Uterus (tissue), 4 donors: ENCODE measurements around the gene AZU1. TPM values are rescaled to one million over a fixed set of nuclear protein-coding genes. Genes with fewer than 3 reads are reported as not detected.

Experiments used
- DNase-seq, 2 donors: peaks; one replicate each; pipeline ENCODE4 v3.0.0-alpha.2; 2019 to 2020
- H3K27ac ChIP-seq, 2 donors: fragments of 200-600 bp; sonication (generic); 1 replicate in 1 of 2; 2 replicates in 1 of 2; pipeline ENCODE4 v1.5.1; 2016 to 2018
- H3K27me3 ChIP-seq, 2 donors: fragments of 200-600 bp; sonication (generic); one replicate each; pipeline ENCODE4 v1.5.1; 2018 to 2019; ENCODE audit warnings: control low read depth in 1 of 2
- H3K36me3 ChIP-seq, 2 donors: fragments of 200-600 bp; sonication (generic); one replicate each; pipeline ENCODE4 v1.5.1; 2019; ENCODE audit warnings: control low read depth in 1 of 2
- H3K4me1 ChIP-seq, 2 donors: fragments of 200-600 bp; sonication (generic); one replicate each; pipeline ENCODE4 v1.5.1; 2018 to 2019; ENCODE audit warnings: control low read depth in 1 of 2
- H3K4me3 ChIP-seq, 2 donors: fragments of 200-600 bp; sonication (generic); 1 replicate in 1 of 2; 2 replicates in 1 of 2; pipeline ENCODE4 v1.5.1; 2018 to 2019; ENCODE audit warnings: mild to moderate bottlenecking in 1 of 2
- H3K9me3 ChIP-seq, 2 donors: fragments of 200-600 bp; sonication (generic); one replicate each; pipeline ENCODE4 v1.5.1; 2019; ENCODE audit warnings: control low read depth in 1 of 2
- CTCF ChIP-seq, 4 experiments: fragments of 200-600 bp in 2 of 4; fragments of 450-650 bp in 2 of 4; sonication (generic) in 2 of 4; IDR thresholded peaks; one replicate each; pipeline ENCODE4 v1.5.1; 2016 to 2019; ENCODE audit warnings: antibody characterized with exemption in 4 of 4, mild to moderate bottlenecking in 2 of 4, moderate library complexity in 1 of 4
- POLR2A ChIP-seq, 2 donors: fragments of 450-650 bp; IDR thresholded peaks; one replicate each; pipeline ENCODE4 v1.6.1; 2016; ENCODE audit warnings: antibody characterized with exemption in 2 of 2, mild to moderate bottlenecking in 1 of 2, moderate library complexity in 1 of 2
- intact Hi-C: fragments of 100-400 bp; cut with DNase I; formaldehyde crosslinking; loops from one replicate; pipeline ENCODE4 v1.15.1; 2023; ENCODE audit warnings: low total_unique reads
- total RNA-seq, 4 donors: library from RNA; depleted of rRNA in 3 of 4; stranded (reverse); fragments of >200 nt in 3 of 4; gene quantifications; one replicate each; pipeline versions ENCODE4 v1.1.0 to v1.2.4, GENCODE V29; 2014 to 2023
- donor health status: DM: yes; HTN: yes; CAD: no.

Gene AZU1
- total RNA-seq, 4 donors from 2014 or later = 0.85 to 2.6 TPM; not detected in 2

- H3K4me3 ChIP-seq = no peak overlapping the region
- H3K9me3 ChIP-seq = no peaks in the 10 kb centered on the region
- no peak overlapping the region for H3K27ac ChIP-seq
- H3K36me3 ChIP-seq = no peaks in the 10 kb centered on the region
- DNase-seq = no peak
- peaks cover 0 to 3% of the 10 kb centered on the region in 2 donors for H3K4me1 ChIP-seq
- TF ChIP-seq CTCF (IDR thresholded peaks at IDR 0.05) = no peak
- no peak for TF ChIP-seq POLR2A (IDR thresholded peaks at IDR 0.05)
- peaks cover 9 to 21% of the 10 kb centered on the region in 2 donors for H3K27me3 ChIP-seq
- intact Hi-C loops = no loop called here
Observed at GRCh38 chr19:854549-854948, 26.9 kb downstream of the AZU1 start.

GRCh38 chr19:855142-855541 lies 27.5 kb downstream of the AZU1 start:
- TF ChIP-seq POLR2A (IDR thresholded peaks at IDR 0.05) (no peak), CTCF (IDR thresholded peaks at IDR 0.05) (no peak)
- Histone ChIP-seq H3K4me1 (peaks cover 3% of the 10 kb centered on the region in 2 donors), H3K9me3 (no peaks in the 10 kb centered on the region), H3K36me3 (no peaks in the 10 kb centered on the region), H3K4me3 (no peak overlapping the region), H3K27ac (no peak overlapping the region), H3K27me3 (peaks cover 9 to 27% of the 10 kb centered on the region in 2 donors)
- intact Hi-C loops = no loop called here
- DNase-seq = no peak

DNA sequence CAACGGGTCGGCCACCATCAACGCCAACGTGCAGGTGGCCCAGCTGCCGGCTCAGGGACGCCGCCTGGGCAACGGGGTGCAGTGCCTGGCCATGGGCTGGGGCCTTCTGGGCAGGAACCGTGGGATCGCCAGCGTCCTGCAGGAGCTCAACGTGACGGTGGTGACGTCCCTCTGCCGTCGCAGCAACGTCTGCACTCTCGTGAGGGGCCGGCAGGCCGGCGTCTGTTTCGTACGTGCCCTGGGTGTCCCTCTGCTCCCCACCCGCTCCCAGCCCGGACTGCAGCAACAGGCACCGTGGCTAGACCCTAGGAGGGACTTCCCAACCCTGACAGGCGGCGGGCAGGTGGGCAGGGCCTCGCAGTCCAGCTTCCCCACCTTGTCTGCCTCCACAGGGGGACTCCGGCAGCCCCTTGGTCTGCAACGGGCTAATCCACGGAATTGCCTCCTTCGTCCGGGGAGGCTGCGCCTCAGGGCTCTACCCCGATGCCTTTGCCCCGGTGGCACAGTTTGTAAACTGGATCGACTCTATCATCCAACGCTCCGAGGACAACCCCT lies 28.0 kb downstream of the AZU1 start:
- Histone ChIP-seq H3K4me1 (peaks cover 3 to 8% of the 10 kb centered on the region in 2 donors), H3K27me3 (peaks cover 9 to 32% of the 10 kb centered on the region in 2 donors), H3K4me3 (no peak overlapping the region), H3K36me3 (no peaks in the 10 kb centered on the region), H3K27ac (no peak overlapping the region), H3K9me3 (no peaks in the 10 kb centered on the region)
- no peak for TF ChIP-seq CTCF (IDR thresholded peaks at IDR 0.05)
- no peak for TF ChIP-seq POLR2A (IDR thresholded peaks at IDR 0.05)
- no peak for DNase-seq
- intact Hi-C loops = no loop called here

DNA sequence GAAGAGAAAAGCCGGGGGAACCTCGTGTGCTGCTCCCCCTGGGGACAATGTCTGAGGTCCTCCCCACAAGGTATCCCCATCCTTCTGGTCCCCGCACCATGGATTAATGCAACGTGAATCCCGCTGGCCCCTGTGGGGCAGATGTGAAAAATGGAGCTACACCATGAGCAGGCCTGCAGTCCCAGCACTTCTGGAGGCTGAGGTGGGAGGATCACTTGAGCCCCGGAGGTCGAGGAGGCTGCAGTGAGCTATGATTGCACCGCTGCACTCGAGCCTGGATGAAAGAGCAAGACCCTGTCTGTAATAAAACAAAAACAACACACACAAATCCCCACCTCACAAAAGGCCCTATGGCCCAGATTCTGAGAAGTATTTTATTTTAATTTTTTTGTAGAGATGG lies 30.6 kb downstream of the AZU1 start:
- intact Hi-C loops = no loop called here
- DNase-seq = no peak
- Histone ChIP-seq H3K27me3 (peaks cover 0 to 27% of the 10 kb centered on the region in 2 donors), H3K36me3 (no peaks in the 10 kb centered on the region), H3K4me3 (no peak overlapping the region), H3K4me1 (peaks cover 0 to 17% of the 10 kb centered on the region in 2 donors), H3K9me3 (no peaks in the 10 kb centered on the region), H3K27ac (no peak overlapping the region)
- TF ChIP-seq POLR2A (IDR thresholded peaks at IDR 0.05) (no peak), CTCF (IDR thresholded peaks at IDR 0.05) (no peak)

GRCh38 chr19:858868-859843 lies 31.5 kb downstream of the AZU1 start, which contains the start of gene CFD:
Gene CFD (plus strand): TSS chr19:859664. CDS start chr19:859690, 26 bp downstream.
- H3K9me3 ChIP-seq = no peaks in the 10 kb centered on the region
- peak within 1 kb of the TSS in 1 of 2 donors; percentile 7 for H3K4me3 ChIP-seq
- peak within 1 kb of the TSS in 1 of 2 donors; percentile 27 for H3K27ac ChIP-seq
- DNase-seq = no peak
- peaks cover 0 to 26% of the 10 kb centered on the region in 2 donors for H3K27me3 ChIP-seq
- H3K36me3 ChIP-seq = no peaks in the 10 kb centered on the region
- H3K4me1 ChIP-seq = peaks cover 0 to 17% of the 10 kb centered on the region in 2 donors
- intact Hi-C loops = no loop called here
- TF ChIP-seq POLR2A (IDR thresholded peaks at IDR 0.05) = peak in 1 of 2 donors; percentile 20
- TF ChIP-seq CTCF (IDR thresholded peaks at IDR 0.05) = no peak
